ENCODE results near the gene THRA. TPM values are rescaled to one million over a fixed set of nuclear protein-coding genes. Genes with fewer than 3 reads are reported as not detected.
"Not testable (repeated sequence)": the region's sequence is repeated elsewhere in the genome, so short reads cannot be mapped to it uniquely, and the experiment has no call there.

The THRA gene
- polyA plus RNA-seq, 4 donors, result 44.5 to 61.0 (median 57.8) TPM

- DNase-seq (ENCODE audit: low read depth in 4 of 4, low spot score in 2 of 4), result no peak
Measured at GRCh38 chr17:40139566-40140058, 76.8 kb downstream of the THRA start.

GRCh38 chr17:40143166-40143565 is 80.4 kb downstream of the THRA start:
- not testable (repeated sequence) for DNase-seq (ENCODE audit: low read depth in 4 of 4, low spot score in 2 of 4)

Other genes starting within 250 kb of the THRA start
- under 1 TPM; 0.14 to 0.33 (median 0.25) TPM for gene IKZF3, start 198.7 kb upstream of the THRA start, polyA plus RNA-seq (ENCODE audit: insufficient read length in 4 of 4)
- gene ZPBP2, start 194.8 kb upstream of the THRA start, polyA plus RNA-seq (ENCODE audit: insufficient read length in 4 of 4), result not detected
- 10 to 100 TPM in 2 of 4 donors, 1 to 10 TPM in 2; 6.3 to 31.4 (median 19.2) TPM for gene GSDMB, start 144.3 kb upstream of the THRA start, polyA plus RNA-seq (ENCODE audit: insufficient read length in 4 of 4)
- gene ORMDL3, start 135.4 kb upstream of the THRA start, polyA plus RNA-seq (ENCODE audit: insufficient read length in 4 of 4), result 100 to 1,000 TPM in 2 of 4 donors, 10 to 100 TPM in 2; 84.0 to 115 (median 96.1) TPM
- gene LRRC3C, start 135.2 kb upstream of the THRA start, polyA plus RNA-seq (ENCODE audit: insufficient read length in 4 of 4), result under 1 TPM in 1 of 4 donors, not detected in 3; 0.17 TPM
- 1 to 10 TPM in 3 of 4 donors, under 1 TPM in 1; 0.49 to 3.6 (median 2.0) TPM for gene GSDMA, start 100.0 kb upstream of the THRA start, polyA plus RNA-seq (ENCODE audit: insufficient read length in 4 of 4)
- 100 to 1,000 TPM; 103 to 127 (median 117) TPM for gene PSMD3, start 82.2 kb upstream of the THRA start, polyA plus RNA-seq (ENCODE audit: insufficient read length in 4 of 4)
- not detected for gene CSF3, start 47.5 kb upstream of the THRA start, polyA plus RNA-seq (ENCODE audit: insufficient read length in 4 of 4)
- gene MED24, start 8.6 kb upstream of the THRA start, polyA plus RNA-seq (ENCODE audit: insufficient read length in 4 of 4), result 100 to 1,000 TPM in 2 of 4 donors, 10 to 100 TPM in 2; 83.3 to 152 (median 114) TPM
- 1 to 10 TPM; 3.7 to 4.7 (median 3.7) TPM for gene NR1D1, start 37.6 kb downstream of the THRA start, polyA plus RNA-seq (ENCODE audit: insufficient read length in 4 of 4)
- 100 to 1,000 TPM; 126 to 181 (median 166) TPM for gene MSL1, start 59.0 kb downstream of the THRA start, polyA plus RNA-seq (ENCODE audit: insufficient read length in 4 of 4)
- 100 to 1,000 TPM in 2 of 4 donors, 10 to 100 TPM in 2; 88.0 to 124 (median 101) TPM for gene CASC3, start 77.6 kb downstream of the THRA start, polyA plus RNA-seq (ENCODE audit: insufficient read length in 4 of 4)
- 10 to 100 TPM in 2 of 4 donors, 1 to 10 TPM in 2; 6.3 to 17.1 (median 11.3) TPM for gene RAPGEFL1, start 114.5 kb downstream of the THRA start, polyA plus RNA-seq (ENCODE audit: insufficient read length in 4 of 4)
- 10 to 100 TPM; 26.1 to 32.8 (median 29.1) TPM for gene WIPF2, start 156.3 kb downstream of the THRA start, polyA plus RNA-seq (ENCODE audit: insufficient read length in 4 of 4)
- gene CDC6, start 224.9 kb downstream of the THRA start, polyA plus RNA-seq (ENCODE audit: insufficient read length in 4 of 4), result 10 to 100 TPM; 19.9 to 24.2 (median 23.3) TPM
- 10 to 100 TPM; 35.1 to 42.9 (median 39.2) TPM for gene RARA, start 246.2 kb downstream of the THRA start, polyA plus RNA-seq (ENCODE audit: insufficient read length in 4 of 4)

Data from left renal cortex interstitium (tissue), 4 donors.